Measurements from ENCODE around the gene CSTA.

The CSTA gene

GRCh38 chr3:122324871-122325323, at the start of gene CSTA:
CSTA (plus strand) TSS chr3:122325248; CDS start chr3:122325293, 45 bp downstream.
- DNase-seq, result no peak

GRCh38 chr3:122281891-122282290, 43.2 kb upstream of the CSTA start:
- no peak for DNase-seq

- DNase-seq, result no peak
These were observed 41.1 kb upstream of the CSTA start for GRCh38 chr3:122283796-122284445.

- no peak for DNase-seq
These were observed 40.6 kb upstream of the CSTA start for GRCh38 chr3:122284486-122284885.

- no peak for DNase-seq
These were observed 30.7 kb upstream of the CSTA start for GRCh38 chr3:122294359-122294758.

- no peak for DNase-seq
These were observed 29.6 kb upstream of the CSTA start for GRCh38 chr3:122295266-122296062.

- DNase-seq, result no peak
These were observed 26.8 kb upstream of the CSTA start for GRCh38 chr3:122298239-122298638.

GRCh38 chr3:122299215-122299614, 25.8 kb upstream of the CSTA start:
- no peak for DNase-seq

GRCh38 chr3:122299872-122300460, 25.1 kb upstream of the CSTA start:
- DNase-seq, result no peak

- no peak for DNase-seq
These were observed 24.0 kb upstream of the CSTA start for GRCh38 chr3:122301063-122301462.

- no peak for DNase-seq
These were observed 19.0 kb upstream of the CSTA start for GRCh38 chr3:122305818-122306621.

GRCh38 chr3:122306622-122306953, 18.5 kb upstream of the CSTA start:
- DNase-seq, result no peak

- DNase-seq, result no peak
These were observed 17.9 kb upstream of the CSTA start for GRCh38 chr3:122307094-122307687.

- no peak for DNase-seq
These were observed 17.1 kb upstream of the CSTA start for GRCh38 chr3:122307976-122308375.

GRCh38 chr3:122310361-122310760, 14.7 kb upstream of the CSTA start:
- no peak for DNase-seq

GRCh38 chr3:122312826-122313225, 12.2 kb upstream of the CSTA start:
- no peak for DNase-seq

GRCh38 chr3:122313281-122313680, 11.8 kb upstream of the CSTA start:
- no peak for DNase-seq

GRCh38 chr3:122314228-122314876, 10.7 kb upstream of the CSTA start:
- no peak for DNase-seq

- no peak for DNase-seq
These were observed 9.4 kb upstream of the CSTA start for GRCh38 chr3:122315619-122316018.

- DNase-seq, result no peak
These were observed 8.7 kb upstream of the CSTA start for GRCh38 chr3:122316368-122316767.

- no peak for DNase-seq
These were observed 6.4 kb upstream of the CSTA start for GRCh38 chr3:122318620-122319019.
